Activated CD8-positive, alpha-beta memory T cell treated with anti-CD3 and anti-CD28 coated beads, Interleukin-2, amount 50 U/mL, for 24 hours (primary cell): ENCODE measurements around the gene CHCHD6.

Source experiments
- DNase-seq: peaks from one replicate; pipeline ENCODE4 v3.0.0-alpha.2; 2020; ENCODE audit errors: extremely low read depth

Gene CHCHD6

DNA sequence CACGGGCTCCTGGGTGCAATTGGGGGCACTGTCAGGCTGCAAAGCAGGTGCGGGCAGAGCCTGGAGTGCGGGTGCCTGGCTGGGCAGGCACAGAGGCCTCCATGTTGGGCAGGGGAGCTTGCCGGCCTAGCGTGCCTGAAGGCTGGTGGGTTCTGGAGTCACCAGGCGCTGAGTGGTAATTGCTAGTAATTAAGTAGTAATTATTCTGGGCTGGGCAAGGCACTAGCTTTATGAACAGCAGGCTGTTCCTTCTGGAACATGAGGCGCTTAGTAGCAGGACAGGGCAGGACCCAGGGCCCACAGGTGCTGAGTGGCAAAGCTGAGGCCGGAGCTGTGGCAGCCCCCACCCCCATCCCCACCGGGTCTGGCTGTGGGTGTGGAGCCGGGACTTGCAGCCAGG lies 304.2 kb downstream of the CHCHD6 start:
- no peak for DNase-seq

DNA sequence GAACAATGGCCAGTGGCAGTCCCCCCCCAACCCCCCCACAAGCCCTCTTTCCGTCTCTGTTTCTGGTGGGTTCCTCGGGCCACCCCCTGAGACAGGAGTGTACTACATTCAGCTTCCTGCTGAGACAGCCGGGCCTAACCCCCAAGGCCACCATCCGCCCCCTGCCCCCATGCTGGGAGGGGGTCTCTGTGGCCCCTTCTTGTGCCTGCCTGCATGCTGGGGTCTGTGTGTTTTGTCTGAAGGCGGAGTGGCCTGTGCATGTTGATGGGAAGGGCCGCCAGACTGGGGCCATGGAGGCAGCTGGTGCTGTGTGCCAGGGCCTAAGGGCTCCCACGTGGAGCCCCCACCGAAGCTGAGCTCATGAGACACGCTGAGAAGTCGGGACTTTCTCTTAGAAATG lies 305.5 kb downstream of the CHCHD6 start:
- DNase-seq, result no peak
